HG03342 (cell line): ENCODE measurements around the gene SPHK2.
"Not testable (repeated sequence)": the region's sequence is repeated elsewhere in the genome, so short reads cannot be mapped to it uniquely, and the experiment has no call there.

ENCODE experiments used
- ATAC-seq: cut with Tn5 transposase; IDR thresholded peaks from one replicate; pipeline ENCODE4 v1.9.1; 2021; ENCODE audit warnings: mild to moderate bottlenecking, moderate library complexity; ENCODE audit not compliant: unreplicated experiment

The SPHK2 gene, protein sequence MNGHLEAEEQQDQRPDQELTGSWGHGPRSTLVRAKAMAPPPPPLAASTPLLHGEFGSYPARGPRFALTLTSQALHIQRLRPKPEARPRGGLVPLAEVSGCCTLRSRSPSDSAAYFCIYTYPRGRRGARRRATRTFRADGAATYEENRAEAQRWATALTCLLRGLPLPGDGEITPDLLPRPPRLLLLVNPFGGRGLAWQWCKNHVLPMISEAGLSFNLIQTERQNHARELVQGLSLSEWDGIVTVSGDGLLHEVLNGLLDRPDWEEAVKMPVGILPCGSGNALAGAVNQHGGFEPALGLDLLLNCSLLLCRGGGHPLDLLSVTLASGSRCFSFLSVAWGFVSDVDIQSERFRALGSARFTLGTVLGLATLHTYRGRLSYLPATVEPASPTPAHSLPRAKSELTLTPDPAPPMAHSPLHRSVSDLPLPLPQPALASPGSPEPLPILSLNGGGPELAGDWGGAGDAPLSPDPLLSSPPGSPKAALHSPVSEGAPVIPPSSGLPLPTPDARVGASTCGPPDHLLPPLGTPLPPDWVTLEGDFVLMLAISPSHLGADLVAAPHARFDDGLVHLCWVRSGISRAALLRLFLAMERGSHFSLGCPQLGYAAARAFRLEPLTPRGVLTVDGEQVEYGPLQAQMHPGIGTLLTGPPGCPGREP

DNA sequence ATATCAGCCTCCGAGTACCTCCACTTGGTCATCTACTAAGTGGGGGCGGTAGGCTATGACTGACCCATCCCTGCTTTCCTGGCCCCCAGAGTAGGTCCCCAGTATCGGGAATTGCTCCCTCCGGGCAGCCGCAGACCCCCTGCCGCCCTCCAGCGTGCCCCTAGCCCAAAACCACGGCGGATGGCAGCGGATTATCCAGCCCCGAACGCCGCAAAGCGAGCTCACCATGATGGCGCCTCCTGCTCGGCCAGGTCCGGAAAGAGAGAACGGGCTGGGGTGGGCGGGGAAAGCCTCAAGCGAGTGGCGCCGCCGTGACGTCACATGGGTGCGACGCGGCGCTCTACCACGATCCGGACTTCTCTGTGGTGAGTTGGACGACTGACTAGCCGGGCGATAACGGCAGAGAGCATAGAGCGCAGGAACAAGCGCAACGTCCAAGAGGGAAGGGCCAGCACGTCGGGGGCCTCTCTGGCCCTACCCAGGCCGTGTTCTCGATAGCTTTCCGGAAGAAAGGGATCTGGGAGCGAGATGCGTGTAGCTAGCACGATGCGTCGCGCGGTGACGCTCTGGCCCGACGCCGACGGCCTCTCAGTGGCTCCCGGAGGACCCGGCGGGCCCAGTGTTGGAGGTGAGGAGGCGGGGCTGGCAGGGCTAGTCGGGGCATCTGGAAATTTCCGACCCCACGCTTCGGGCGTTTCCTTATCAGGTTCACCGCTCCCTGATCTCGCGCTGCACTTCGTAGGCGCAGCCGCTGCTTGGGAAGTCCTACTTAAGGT is at the start of gene SPHK2, which contains the start of gene RPL18:
SPHK2 (plus strand) TSS at position 591 of the 776 bp plus-strand sequence. CDS start 1,009 bp downstream, outside the sequence.
RPL18 (minus strand) TSS at position 263 of the 776 bp plus-strand sequence; CDS start at position 228, 35 bp downstream.
- ATAC-seq, result peak; percentile 71

DNA sequence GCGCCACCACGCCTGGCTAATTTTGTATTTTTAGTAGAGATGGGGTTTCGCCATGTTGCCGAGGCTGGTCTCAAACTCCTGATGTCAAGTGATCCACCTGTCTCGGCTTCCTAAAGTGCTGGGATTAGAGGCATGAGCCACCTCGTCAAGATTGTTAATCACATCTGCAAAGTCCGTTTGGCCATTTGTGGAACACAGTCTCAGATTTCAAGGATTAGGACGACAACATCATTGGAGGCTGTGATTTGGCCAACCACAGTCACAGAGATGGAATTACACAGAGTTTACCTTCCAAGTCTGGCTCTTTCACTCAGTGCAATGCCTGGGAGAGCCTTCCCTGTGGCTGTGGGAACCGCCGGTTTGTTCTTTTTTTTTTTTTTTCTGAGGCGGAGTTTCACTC is 49.5 kb upstream of the SPHK2 start:
- no peak for ATAC-seq

DNA sequence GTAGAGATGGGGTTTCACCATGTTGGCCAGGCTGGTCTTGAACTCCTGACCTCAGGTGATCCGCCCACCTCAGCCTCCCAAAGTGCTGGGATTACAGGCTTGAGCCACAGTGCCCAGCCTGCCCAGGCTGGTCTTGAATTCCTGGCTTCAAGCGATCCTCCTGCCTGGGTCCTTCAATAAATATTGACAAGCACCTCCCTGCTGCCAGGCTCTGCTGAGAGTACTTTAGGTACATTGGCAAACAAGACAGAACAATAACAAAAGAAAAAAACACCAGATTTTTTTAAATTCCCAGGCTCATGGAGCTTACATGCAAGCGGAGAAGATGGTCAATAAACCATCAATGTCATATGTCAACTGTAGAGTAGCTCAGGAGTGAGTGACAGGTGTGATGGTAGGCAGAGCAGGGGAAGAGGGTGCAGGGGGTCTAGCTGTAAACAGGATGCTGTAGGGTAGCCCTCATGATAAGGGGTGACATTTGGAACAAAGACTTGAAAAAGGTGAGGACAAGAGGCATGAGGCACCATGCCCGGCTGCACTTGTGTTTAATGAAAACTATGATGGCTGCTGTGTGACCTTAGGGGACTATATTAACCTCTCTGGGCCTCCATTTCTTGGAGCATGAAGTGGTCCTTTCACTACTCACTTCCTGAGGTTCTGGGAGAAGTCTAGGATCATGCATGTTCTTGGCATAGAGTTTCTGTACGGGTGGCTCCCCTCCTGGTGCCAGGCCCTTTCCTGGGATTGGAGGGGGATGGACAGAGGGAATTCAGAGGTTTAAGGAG is 47.7 kb upstream of the SPHK2 start:
- ATAC-seq, result no peak

DNA sequence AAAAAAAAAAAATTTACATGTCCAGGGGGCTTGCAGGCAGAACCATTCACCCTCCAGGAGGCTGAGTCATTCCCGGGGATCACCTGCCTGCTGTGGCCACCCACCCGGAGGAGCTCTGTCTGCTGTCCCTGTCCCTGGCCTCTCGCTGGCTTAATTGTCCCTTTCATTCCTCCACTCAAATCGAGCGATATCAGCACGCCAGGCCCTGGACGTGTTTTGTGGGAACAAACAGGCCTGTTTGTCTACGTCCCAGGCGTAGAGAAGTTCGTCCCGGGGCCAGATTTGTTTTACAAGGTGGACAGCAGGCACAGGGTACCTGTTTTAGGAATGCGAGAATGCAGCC is 46.2 kb upstream of the SPHK2 start:
- no peak for ATAC-seq

DNA sequence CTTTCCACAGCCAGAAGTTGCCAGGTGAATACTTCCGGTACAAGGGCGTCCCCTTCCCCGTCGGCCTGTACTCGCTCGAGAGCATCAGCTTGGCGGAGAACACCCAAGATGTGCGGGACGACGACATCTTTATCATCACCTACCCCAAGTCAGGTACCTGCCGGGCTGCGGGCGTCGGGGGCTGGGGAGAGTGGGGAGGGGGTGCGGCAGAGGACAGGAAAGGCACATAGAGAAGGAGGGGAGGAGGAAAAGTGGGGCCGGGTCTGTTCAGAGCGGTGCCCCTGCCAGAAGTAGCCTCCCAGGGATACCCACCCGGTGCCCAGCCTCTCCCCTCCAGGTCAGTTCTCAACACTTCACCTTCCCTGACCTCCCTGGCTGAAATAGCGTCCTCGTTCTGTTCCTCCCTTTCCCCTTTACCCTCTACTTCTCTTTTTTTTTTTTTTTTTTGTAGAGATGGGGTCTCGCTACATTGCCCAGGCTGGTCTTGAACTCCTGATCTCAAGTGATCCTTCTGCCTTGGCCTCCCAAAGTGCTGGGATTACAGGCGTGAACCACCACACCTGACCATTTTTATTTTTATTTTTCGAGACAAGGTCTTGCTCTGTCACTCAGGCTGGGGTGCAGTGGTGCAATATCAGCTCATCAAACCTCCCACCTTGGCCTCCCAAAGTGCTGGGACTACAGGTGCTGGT is 43.2 kb upstream of the SPHK2 start:
- ATAC-seq, result no peak

DNA sequence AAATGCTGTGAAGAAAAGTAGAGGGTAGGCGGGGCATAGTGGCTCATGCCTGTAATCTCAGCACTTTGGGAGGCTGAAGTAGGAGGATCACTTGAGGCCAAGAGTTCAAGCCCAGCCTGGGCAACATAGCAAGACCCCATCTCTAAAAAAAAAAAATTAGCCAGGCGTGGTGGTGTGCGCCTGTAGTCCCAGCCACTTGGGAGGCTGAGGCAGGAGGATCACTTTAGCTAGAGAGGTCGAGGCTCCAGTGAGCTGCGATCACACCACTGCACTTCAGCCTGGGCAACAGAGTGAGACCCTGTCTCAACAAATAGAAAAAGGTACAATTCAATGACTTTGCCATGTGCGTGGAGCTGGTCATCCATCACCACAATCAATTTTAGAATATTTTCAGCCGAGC is 41.4 kb upstream of the SPHK2 start:
- not testable (repeated sequence) for ATAC-seq

DNA sequence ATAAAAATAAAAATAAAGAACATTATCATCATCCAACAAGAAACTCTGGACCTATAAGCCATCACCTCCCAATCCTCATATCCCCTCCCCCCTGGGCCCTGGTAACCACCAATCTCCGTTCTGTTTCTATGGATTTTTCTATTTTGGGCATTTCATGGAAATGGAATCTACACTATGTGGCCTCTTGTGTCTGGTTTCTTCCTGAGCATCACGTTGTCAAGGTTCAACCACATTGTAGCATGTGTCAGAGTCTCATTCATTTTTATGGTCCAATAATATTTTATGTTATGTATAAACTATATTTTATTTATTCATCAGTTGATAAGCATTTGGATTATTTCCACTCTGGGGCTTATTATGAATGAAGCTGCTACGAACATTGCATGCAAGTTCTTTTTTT is 40.4 kb upstream of the SPHK2 start:
- no peak for ATAC-seq

DNA sequence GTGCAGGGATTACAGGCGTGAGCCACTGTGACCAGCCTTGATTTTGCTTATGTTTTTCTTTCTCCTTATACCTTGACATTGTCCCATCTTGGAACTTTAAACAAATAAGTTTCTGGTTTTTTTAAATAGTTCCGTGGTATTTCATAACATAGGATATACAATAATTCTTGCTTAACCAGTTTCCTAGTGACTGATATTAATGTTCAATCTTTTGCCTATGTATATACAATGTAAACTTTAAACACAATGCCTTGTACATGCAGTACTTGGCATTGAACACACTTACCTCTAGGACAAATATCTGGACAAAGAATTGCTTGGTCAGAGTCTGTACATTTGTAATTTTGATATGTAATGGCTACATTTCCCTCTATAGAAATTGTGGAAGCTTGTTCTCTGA is 37.1 kb upstream of the SPHK2 start:
- ATAC-seq, result no peak

DNA sequence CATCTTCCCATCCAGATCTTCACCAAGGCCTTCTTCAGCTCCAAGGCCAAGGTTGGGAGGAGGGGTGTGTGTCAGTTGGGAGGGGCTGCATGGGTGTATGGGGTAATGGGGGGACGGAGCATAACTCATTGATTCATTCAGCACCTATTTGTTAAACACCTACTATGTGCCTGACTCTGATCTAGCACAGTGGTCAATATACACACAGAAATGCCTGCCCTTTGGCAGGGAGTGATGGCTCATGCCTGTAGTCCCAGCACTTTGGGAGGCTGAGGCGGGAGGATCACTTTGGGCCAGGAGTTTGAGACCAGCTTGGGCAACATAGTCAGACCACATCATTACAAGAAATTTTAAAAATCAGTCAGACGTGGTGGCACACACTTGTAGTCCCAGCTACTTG is 31.9 kb upstream of the SPHK2 start:
- no peak for ATAC-seq

DNA sequence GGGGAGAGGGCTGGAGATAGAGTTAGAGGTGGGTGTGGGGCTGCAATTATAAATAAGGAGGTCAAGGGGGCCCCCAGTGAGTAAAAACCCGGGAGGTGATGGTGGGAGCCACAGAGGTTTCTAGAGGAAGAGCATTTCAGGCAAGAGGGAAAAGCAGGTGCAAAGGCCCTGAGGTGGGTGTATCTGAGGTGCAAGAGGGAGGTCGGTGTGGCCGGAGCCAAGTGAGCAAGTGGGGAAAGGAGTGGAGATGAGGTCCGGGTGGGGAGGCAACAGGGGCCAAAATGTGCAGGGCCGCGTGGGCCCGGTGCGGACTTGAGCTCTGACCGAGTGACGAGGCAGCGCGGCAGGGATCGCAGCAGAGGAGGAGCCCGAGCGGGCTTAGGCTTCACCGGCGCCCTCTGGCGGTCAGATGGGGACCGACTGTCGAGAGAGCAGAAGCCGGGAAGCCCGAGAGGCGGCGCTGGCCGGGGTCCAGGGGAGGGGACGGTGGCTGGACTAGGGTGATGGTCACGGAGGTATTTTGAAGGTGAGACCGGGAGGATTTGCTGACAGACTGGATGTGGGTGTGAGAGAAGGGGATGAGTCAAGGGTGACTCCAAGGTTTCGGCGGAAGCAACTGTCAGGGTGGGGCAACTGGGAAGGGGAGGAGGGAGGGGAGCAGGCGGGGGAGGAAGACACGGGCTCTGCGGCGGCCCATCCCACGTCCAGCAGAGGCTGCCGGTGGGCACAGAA is 30.5 kb upstream of the SPHK2 start:
- no peak for ATAC-seq

DNA sequence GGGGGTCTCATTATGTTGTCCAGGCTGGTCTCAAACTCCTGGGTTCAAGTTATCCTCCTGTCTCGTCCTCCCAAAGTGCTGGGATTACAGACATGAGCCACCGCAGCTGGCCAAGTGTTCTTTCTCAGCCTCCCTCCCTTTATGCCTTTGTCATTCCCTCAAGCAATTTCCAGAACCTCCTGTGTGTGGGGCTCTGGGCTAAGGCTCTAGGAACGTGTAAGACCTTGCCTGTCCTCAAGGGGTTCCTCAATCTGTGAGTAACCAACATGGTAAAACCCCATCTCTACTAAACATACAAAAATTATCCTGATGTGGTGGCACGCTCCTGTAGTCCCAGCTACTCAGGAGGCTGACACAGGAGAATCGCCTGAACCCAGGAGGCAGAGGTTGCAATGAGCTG is 28.3 kb upstream of the SPHK2 start:
- ATAC-seq, result no peak

DNA sequence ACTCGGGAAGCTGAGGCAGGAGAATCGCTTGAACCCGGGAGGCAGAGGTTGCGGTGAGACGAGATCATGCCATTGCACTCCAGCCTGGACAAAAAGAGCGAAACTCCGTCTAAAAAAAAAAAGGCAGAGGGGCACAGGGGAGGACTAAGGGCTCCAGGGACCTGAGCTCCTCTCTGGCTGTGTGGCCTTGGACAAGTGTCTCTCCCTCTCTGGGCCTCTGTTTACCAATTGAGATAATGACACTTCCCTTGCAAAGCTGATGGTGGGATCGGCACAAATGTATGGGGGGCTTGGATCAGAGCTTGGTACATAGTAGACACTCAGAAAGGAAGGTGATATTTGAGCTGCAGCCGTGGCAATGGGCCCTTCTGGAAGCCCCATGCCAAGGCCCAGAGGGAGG is 24.1 kb upstream of the SPHK2 start:
- no peak for ATAC-seq

DNA sequence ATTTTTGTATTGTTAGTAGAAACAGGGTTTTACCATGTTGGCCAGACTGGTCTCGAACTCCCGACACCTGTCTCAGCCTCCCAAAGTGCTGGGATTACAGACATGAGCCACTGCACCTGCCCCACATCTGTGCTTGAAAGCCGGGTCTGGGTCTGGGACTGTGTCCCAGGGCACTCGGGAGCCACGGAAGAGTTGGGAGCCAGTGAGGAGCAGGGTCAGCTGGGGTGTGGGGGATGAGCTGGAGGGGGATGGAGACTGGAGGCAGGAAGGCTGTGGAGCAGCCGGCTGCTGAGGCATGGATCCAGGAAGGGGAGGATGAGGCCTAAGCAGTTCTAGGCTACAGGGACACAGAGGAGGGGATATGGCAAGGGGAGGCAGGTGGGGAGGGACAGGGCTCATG is 23.5 kb upstream of the SPHK2 start:
- ATAC-seq, result no peak

DNA sequence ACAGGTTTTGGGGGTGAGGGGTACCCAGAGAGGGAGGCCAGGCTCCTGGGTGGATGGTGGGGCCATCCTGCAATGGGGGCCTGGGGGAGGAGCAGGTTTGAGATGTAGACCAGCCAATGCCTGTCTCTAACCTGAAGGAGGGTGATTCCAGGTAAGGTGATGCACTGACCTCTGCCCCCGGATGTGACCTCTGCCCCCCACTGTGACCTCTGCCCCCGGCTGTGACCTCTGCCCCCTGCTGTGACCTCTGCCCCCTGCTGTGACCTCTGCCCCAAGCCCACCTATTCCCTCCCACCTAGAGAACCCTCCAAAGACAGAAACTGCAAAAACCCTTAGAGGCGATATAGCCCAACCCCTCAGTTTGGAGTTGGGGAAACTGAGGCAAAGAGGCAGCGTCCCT is 23.1 kb upstream of the SPHK2 start:
- ATAC-seq, result no peak

DNA sequence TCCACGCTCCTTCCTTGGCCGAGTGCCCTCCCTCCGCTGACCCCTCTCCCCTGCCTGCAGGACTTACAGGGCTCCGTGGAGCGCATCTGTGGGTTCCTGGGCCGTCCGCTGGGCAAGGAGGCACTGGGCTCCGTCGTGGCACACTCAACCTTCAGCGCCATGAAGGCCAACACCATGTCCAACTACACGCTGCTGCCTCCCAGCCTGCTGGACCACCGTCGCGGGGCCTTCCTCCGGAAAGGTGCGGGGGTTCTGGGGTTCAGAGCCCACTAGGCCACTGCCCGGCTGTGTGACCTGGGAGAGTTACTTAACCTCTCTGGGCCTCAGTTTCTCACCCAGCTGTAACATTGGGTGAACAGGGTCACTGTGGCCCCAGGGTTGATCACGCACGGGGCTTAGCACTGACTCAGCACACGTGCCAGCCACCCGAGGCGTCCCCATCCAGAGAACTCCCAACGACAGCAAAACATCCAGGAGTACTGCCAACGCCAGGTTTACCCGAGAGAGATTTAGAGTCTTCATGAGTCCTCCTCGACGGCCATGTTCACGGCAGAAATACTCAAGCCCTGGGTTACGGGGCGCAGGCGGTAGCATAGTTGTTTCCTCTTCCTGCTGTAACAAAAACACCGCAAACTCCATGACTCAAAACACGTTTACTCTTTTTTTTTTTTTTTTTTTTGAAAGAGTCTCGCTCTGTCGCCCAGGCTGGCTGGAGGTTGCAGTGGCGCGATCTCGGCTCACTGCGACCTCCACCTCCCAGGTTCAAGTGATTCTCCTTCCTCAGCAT is 22.4 kb upstream of the SPHK2 start:
- ATAC-seq, result no peak

DNA sequence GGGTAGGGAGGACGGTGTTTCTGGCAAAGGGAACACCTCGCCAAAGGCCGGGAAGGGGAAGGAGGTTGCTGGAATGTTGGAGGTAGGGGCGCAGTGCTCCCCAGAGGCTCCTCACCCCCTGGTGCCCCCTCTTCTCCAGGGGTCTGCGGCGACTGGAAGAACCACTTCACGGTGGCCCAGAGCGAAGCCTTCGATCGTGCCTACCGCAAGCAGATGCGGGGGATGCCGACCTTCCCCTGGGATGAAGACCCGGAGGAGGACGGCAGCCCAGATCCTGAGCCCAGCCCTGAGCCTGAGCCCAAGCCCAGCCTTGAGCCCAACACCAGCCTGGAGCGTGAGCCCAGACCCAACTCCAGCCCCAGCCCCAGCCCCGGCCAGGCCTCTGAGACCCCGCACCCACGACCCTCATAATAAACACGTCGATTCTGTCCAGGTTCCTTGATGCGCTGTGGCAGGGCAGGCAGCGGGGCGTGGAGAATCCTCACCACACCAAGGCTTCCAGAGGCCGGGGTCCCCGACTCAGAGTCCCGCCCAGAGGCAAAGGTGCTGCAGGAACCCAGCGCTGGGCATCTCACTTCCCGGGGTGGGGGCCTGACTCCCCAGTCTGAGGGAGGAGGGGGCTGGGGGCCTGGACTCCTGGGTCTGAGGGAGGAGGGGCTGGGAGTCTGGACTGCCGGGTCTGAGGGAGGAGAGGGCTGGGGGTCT is 20.2 kb upstream of the SPHK2 start:
- no peak for ATAC-seq

DNA sequence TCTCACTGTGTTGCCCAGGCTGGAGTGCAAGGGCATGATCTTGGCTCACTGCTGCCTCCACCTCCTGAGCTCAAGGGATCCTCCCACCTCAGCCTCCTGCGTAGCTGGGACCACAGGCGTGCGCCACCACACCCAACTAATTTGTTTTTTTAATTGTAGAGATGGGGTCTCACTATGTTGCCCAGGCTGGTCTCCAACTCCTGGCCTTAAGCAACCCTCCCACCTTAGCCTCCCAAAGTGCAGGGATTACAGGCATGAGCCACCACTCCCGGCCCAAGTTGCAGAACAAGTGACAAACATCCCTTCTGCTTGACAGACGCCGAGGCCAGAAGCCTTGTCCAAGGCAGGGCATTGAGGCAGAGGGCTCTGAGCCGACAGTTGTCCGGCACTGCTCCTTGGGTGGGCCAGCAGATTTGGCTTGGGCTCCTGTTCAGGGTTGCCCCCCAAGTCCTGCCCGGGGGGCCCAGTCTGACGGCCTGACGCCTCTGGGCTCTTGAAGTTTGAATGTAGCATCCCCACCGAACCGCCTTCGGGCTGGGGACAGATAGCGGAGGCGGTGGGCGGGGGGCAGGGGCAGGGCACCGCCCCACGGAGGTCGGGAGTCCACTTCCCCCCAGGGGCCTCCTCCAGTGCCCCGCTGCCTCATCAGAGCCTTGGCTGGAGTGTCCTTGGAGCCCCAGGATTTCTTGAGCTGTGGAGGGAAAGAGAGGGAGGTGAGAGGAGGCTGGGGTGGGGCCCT is 18.5 kb upstream of the SPHK2 start:
- no peak for ATAC-seq

DNA sequence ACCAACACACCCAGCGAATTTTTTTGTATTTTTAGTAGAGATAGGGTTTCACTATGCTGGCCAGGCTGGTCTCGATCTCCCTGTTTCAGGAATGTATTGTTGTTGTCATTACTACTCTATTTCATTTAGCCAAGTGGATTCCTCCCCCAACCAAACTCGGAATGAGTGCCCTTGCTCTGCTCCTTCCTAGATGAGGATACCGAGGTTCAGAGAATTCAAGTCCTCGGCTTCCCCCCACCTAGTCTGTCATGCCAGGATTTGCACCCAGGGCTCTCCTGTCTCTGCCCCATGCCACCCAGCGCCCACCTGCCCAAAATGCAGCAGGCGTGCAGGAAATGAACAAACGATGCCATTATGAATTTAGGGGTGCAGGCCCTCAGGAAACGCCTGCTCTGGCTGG is 16.3 kb upstream of the SPHK2 start:
- ATAC-seq, result no peak
